Stimulated activated CD4-positive, alpha-beta T cell treated with anti-CD3 and anti-CD28 coated beads, Interleukin-12 subunit alpha, Interleukin-12 subunit beta, amount 100 ng/mL, for 48 hours (primary cell): ENCODE measurements around the gene NDRG3.
"Not testable (repeated sequence)": the region's sequence is repeated elsewhere in the genome, so short reads cannot be mapped to it uniquely, and the experiment has no call there.

ENCODE experiments used
- DNase-seq, 3 donors: peaks; one replicate each; pipeline ENCODE4 v3.0.0-alpha.2; 2020; ENCODE audit warnings: low read depth in 2 of 3, low spot score in 1 of 3

The NDRG3 gene

DNA sequence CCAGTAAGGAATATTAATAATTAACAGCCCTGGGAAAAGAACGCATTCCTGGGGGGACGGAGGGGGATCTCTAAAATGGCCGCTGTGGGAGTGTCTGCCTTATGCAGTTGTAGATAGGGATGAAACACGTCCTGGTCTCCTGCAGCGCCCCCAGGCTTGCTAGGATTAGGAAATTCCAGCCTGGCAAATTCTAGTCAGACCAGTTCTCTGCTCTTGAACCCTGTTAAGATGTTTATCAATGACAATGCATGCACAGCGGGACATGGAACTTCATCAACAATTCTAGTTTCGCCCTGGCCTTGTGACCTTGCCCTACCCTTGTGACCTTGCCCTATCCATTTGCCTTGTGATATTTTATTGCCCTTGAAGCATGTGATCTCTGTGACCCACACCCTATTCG is 50.4 kb downstream of the NDRG3 start:
- not testable (repeated sequence) for DNase-seq

DNA sequence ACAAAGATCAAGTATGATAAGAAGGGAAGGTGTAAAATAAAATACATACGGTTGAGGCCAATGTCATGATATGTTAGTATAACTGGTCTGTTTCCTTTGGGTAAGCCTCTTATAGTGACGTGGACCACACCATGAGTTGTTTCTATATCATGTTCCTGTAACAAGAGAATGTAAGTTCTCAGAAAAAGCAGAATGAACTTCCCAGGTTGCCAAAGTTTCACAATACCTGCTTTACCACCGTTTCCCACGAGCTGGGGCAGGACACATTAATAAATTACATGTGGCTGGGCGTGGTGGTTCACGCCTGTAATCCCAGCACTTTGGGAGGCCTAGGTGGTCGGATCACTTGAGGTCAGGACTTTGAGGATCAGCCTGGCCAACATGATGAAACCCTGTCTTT is 57.3 kb downstream of the NDRG3 start:
- no peak for DNase-seq

GRCh38 chr20:36687850-36688249 is 58.0 kb downstream of the NDRG3 start:
- no peak for DNase-seq

DNA sequence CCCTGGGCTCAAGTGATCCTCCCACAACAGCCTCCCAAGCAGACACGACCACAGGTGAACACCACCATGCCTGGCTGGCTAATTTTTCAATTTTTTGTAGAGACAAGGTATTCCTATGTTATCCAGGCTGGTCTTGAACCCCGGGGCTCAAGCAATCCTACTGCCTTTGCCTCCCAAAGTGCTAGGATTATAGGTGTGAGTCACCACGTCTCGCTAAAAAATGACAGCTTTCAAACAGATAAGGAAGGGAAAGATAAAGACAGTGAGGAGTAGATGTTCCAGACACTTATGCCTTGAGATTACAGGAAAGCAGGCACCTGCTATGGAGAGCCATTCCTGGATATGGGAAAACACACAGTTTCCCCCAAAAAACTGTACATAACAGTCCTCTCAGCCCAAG is 58.9 kb downstream of the NDRG3 start:
- no peak for DNase-seq

- DNase-seq: no peak
Measured at GRCh38 chr20:36686504-36686903, 59.4 kb downstream of the NDRG3 start.

GRCh38 chr20:36684747-36685146 is 61.1 kb downstream of the NDRG3 start:
- DNase-seq: no peak

DNA sequence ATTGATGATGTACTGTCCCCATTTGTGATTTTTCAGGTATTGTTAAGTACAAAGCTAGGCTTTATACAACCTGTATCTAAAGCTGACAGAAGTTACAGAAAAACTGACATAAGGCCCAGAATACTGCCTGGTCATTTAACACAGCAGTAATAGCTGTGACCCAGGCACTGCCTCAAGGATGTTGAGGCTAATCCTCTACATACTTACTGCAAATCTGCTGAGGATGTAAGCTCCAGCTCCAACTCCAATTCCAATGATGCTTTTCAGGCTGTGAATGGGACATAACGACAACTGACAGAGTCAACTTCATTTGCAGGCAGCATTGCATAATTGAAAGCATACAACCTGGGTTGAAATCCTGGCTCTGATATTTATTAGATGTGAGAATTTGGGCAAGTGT is 63.6 kb downstream of the NDRG3 start:
- DNase-seq: no peak

DNA sequence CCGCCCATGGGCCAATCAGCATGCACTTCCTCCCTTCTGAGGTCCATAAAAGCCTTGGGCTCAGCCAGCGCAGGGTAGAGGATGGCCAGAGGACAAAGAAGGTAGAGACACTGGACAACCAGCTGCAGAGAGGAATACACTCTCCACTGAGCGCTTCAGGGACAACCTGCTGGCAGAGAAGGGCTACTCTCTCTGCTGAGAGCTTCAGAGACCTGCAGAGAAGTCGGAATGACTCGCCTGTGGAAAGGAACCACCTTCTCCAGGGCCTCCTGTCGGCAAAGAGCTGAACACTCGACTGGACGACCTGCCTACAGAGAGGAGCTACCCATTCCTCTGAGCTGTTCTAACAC is 68.5 kb downstream of the NDRG3 start:
- no peak for DNase-seq

- no peak for DNase-seq
Measured at GRCh38 chr20:36676701-36677421, 69.0 kb downstream of the NDRG3 start.

DNA sequence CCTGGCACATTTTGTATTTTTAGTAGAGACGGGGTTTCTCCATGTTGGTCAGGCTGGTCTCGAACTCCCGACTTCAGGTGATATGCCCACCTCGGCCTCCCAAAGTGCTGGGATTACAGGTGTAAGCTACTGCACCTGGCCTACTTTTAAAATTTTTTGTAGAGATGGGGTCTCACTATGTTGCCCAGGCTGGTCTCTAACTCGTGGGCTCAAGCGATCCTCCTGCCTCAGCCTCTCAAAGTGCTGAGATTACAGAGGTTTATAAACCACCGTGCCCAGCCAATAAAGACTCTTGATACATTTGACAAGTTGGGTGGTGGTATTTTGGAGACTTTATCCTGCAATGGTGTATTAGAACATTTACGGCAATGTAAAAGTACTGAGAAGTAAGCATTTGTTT is 70.3 kb downstream of the NDRG3 start:
- DNase-seq: not testable (repeated sequence)

GRCh38 chr20:36672991-36673390 is 72.9 kb downstream of the NDRG3 start:
- DNase-seq: no peak

GRCh38 chr20:36670665-36671357 is 75.1 kb downstream of the NDRG3 start:
- no peak for DNase-seq

DNA sequence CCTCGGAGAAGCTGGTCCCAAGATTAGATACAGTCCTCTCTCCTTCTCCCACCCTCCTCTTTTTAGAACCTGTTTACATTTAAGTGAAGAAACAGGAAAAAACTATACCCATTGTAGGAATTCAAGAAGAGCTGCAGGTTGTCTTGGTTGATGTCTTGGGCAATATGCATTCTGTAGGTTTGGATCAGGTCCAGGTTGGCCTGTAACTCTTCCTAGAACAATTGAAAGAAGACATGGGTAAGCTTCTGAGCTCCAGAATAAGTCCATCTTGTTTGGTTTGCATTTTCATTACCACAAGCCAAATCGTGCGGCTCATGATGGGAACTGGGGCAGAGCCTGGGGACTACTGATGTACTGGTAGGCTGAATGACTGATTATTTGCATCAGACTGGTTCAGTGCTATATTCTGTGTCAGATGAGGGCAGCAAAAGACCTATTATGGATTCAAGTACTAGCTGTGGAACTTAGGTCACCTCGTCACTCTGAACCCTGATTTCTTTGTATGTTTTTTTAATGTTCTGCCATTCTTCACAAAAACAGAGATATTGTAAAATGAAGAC is 79.6 kb downstream of the NDRG3 start:
- no peak for DNase-seq

- DNase-seq: no peak
Measured at GRCh38 chr20:36663031-36663430, 82.9 kb downstream of the NDRG3 start.

GRCh38 chr20:36658300-36658699 is 87.6 kb downstream of the NDRG3 start:
- DNase-seq: no peak

GRCh38 chr20:36656733-36657132 is 89.2 kb downstream of the NDRG3 start:
- no peak for DNase-seq

- no peak for DNase-seq
Measured at GRCh38 chr20:36655004-36655403, 90.9 kb downstream of the NDRG3 start.

GRCh38 chr20:36654506-36654905 is 91.4 kb downstream of the NDRG3 start:
- DNase-seq: no peak

GRCh38 chr20:36653456-36653855 is 92.4 kb downstream of the NDRG3 start:
- DNase-seq: no peak

DNA sequence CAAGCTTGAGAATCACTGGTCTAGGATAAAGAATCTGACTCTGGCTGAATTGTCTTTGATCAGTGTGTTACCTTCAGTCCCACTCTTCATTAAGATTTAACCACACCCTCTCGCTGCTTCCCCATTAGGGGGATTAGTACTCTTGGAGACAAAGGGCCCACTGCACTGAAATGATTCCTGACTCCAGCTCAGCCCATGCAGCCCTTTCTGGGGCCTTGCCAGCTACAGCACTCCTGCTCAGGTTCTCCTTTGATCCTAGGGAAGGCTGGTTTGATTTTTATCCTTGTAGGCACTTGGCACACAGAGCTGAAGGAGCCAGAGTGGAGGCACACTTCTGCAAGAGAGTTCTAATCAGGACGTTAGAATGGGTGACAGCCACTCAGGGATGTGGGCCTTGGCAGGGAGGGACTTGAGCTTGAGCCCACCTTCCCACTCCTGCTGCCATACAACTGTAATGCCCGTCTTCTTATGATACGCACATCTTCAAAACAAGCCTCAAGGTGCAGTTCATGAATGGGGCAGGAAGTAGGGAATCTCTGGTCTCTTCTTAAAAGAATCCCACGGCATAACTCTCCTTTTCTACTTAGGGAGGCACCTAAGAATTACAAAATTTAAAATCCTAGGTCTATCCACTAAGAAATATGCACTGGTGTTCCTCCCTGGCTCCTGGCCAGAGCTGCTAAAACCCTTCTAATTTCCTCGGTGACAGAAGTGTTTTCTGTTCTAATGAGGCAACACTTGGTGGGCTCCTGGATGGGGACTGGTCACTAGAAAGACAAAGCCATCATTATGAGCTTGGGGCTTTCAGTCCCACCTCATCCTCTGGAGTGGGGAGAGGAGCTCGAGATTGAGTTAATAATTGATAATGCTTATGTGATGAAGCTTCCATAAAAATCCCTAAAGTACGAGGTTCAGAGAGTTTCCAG is 98.4 kb downstream of the NDRG3 start:
- DNase-seq: no peak

GRCh38 chr20:36646678-36647077 is 99.2 kb downstream of the NDRG3 start:
- no peak for DNase-seq

GRCh38 chr20:36645998-36646397 is 99.9 kb downstream of the NDRG3 start, which contains the start of gene SLA2:
TSS of gene SLA2 (minus strand) at chr20:36646196. CDS start at chr20:36641335, 4,861 bp downstream.
- DNase-seq: peak; percentile 33 to 53 (median 40)
